Subcutaneous abdominal adipose tissue (tissue), 5 donors: ENCODE results near the gene RPS16.

Experiments
- H3K27ac ChIP-seq: one replicate; pipeline ENCODE4 v1.7.0; 2013; ENCODE audit warnings: low read depth, mild to moderate bottlenecking, inconsistent platforms, low read length, moderate library complexity
- H3K27me3 ChIP-seq, 5 donors: one replicate each; pipeline ENCODE4 v1.7.0; 2013; ENCODE audit warnings: low read length in 5 of 5, inconsistent platforms in 1 of 5; ENCODE audit not compliant: control insufficient read depth in 5 of 5, insufficient read depth in 4 of 5
- H3K36me3 ChIP-seq, 5 donors: one replicate each; pipeline ENCODE4 v1.7.0; 2013; ENCODE audit warnings: low read length in 5 of 5; ENCODE audit not compliant: control insufficient read depth in 5 of 5, insufficient read depth in 5 of 5
- H3K4me1 ChIP-seq, 5 donors: one replicate each; pipeline ENCODE4 v1.7.0; 2013; ENCODE audit warnings: low read length in 5 of 5, mild to moderate bottlenecking in 3 of 5, moderate library complexity in 1 of 5; ENCODE audit not compliant: control insufficient read depth in 5 of 5, insufficient read depth in 5 of 5
- H3K4me3 ChIP-seq, 5 donors: one replicate each; pipeline ENCODE4 v1.7.0; 2013; ENCODE audit warnings: low read length in 5 of 5, low read depth in 1 of 5
- H3K9ac ChIP-seq, 5 donors: one replicate each; pipeline ENCODE4 v1.7.0; 2013; ENCODE audit warnings: low read length in 5 of 5, mild to moderate bottlenecking in 4 of 5, moderate library complexity in 3 of 5
- H3K9me3 ChIP-seq, 5 donors: one replicate each; pipeline ENCODE4 v1.7.0; 2013; ENCODE audit warnings: low read length in 5 of 5; ENCODE audit not compliant: control insufficient read depth in 5 of 5
- donor health status: healthy.
- donor health status: healthy.
- donor health status: healthy.
- donor health status: healthy.
- donor health status: healthy.

The RPS16 gene

DNA sequence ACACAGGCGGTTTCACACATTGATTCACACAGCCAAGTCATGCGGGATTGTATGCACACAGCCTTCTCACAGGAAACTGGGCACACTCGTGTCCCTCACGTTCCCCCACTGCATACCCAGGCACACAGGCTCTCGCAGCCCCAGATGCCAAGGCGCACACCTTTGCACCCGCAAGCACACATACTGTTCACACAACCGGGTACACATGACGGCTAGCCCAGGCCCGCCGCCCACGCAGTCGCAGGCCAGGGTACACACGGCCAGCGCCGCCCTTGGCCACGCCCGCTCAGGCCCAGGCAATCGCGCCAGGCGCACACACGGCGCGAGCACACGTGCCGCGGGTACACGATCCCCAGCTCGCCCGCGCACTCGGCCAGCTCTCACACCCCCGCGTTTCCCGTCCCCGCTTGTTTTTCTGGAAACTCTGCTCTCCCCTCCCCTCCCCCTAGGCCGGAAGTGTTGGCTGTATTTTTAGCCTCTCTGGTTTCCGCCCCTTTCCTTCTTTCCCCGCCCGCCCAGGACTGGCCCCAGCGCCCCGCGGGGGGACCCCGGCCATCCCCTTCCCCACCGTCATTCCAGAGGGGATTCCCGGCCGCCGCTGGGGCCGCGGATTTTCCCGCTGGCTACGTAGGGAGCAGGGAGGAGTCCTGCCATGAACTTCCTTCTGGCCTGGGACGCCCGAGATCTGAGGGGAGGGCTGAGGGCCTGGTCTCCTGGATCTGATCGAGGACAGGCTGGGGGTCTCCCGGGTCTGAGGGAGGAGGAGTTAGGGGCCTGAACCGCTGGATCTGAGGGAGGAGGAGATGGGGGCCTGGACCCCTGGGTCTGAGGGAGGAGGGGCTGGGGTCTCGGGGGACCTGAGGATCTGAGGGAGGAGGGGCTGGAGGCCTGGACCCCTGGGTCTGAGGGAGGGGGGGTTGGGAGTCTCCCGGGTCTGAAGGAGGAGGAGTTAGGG lies 33.1 kb downstream of the RPS16 start:
- peak overlapping the region; percentile 50 to 64 (median 59) for H3K4me3 ChIP-seq
- H3K9ac ChIP-seq, result peak overlapping the region; percentile 72 to 97 (median 81)
- H3K9me3 ChIP-seq, result no peaks in the 10 kb centered on the region
- peak overlapping the region; percentile 99 for H3K27ac ChIP-seq
- peaks cover 0 to 10% (median 7%) of the 10 kb centered on the region in 5 donors for H3K36me3 ChIP-seq
- no peaks in the 10 kb centered on the region for H3K27me3 ChIP-seq
- H3K4me1 ChIP-seq, result peaks cover 20 to 73% (median 53%) of the 10 kb centered on the region in 5 donors

DNA sequence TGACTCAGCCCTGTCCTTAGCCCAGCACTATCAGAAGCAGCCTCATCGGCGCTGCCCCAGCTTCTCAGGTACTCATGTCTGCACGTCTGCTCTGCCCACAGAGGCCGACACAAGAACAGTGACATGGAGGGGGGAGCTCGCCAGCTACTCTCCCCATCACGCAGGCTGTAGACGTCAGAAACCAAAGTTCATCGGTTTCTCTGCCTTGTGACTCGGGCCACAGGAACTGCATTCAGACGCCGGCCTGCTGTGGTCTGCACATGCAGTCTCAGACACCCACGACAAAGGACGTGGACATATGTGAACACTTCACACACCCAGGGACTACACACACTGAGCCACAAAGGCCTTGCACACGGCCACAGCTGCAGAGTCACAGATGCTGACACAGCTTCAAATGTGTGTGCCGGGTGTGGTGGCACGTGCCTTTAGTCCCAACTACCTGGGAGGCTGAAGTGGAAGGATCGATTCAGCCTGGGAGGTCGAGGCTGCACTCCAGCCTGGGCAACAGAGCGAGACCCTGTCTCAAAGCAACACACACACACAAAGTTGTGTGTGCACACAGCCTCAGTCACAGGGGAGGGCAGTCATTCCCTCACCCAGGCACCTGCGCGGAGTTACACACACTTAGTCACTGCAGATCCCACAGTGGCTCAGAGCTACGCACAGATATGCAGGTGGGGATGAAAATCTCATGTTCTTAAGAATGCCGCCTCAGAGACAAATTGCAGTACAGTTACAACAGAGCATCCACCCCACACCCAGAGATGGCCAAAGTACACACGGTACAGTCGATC lies 34.0 kb downstream of the RPS16 start:
- H3K36me3 ChIP-seq, result peaks cover 0 to 4% (median under 1%) of the 10 kb centered on the region in 5 donors
- H3K9ac ChIP-seq, result peak overlapping the region in 4 of 5 donors; percentile 35 to 79 (median 60)
- no peaks in the 10 kb centered on the region for H3K9me3 ChIP-seq
- peaks cover 24 to 78% (median 57%) of the 10 kb centered on the region in 5 donors for H3K4me1 ChIP-seq
- H3K27me3 ChIP-seq, result no peaks in the 10 kb centered on the region
- H3K4me3 ChIP-seq, result peak overlapping the region in 4 of 5 donors; percentile 49 to 64 (median 62)
- H3K27ac ChIP-seq, result peak overlapping the region; percentile 99

- H3K9ac ChIP-seq, result peak overlapping the region in 4 of 5 donors; percentile 6 to 35 (median 20)
- no peaks in the 10 kb centered on the region for H3K9me3 ChIP-seq
- peak overlapping the region; percentile 99 for H3K27ac ChIP-seq
- peaks cover 24 to 76% (median 56%) of the 10 kb centered on the region in 5 donors for H3K4me1 ChIP-seq
- H3K36me3 ChIP-seq, result peaks cover 0 to 4% (median 2%) of the 10 kb centered on the region in 5 donors
- H3K27me3 ChIP-seq, result no peaks in the 10 kb centered on the region
- peak overlapping the region in 1 of 5 donors; percentile 59 for H3K4me3 ChIP-seq
Observed at GRCh38 chr19:39401070-39401548, 34.6 kb downstream of the RPS16 start.

DNA sequence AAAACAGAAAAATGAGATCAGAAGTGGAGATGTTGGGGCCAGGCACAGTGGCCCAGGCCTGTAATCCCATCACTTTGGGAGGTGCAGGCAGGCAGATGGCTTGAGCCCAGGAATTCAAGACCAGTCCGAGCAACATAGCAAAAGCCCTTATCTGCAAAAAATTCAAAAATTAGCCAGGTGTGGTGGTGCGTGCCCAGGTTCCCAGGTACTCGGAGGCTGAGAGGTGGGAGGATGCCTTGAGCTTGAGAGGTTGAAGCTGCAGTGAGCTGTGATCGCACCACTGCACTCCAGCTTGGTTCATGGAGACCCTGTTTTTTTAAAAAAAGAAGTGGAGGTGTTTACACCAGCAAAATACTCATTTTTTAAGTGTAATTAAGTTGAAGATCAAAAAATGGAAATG lies 35.7 kb downstream of the RPS16 start:
- peaks cover 0 to 10% (median 9%) of the 10 kb centered on the region in 5 donors for H3K36me3 ChIP-seq
- H3K4me3 ChIP-seq, result no peak overlapping the region
- peaks cover 24 to 65% (median 47%) of the 10 kb centered on the region in 5 donors for H3K4me1 ChIP-seq
- H3K9me3 ChIP-seq, result no peaks in the 10 kb centered on the region
- peak overlapping the region; percentile 95 for H3K27ac ChIP-seq
- H3K27me3 ChIP-seq, result no peaks in the 10 kb centered on the region
- peak overlapping the region in 1 of 5 donors; percentile 52 for H3K9ac ChIP-seq

- no peaks in the 10 kb centered on the region for H3K9me3 ChIP-seq
- H3K4me3 ChIP-seq, result no peak overlapping the region
- H3K9ac ChIP-seq, result peak overlapping the region in 1 of 5 donors; percentile 52
- H3K27ac ChIP-seq, result peak overlapping the region; percentile 95
- peaks cover 24 to 61% (median 44%) of the 10 kb centered on the region in 5 donors for H3K4me1 ChIP-seq
- peaks cover 0 to 13% (median 10%) of the 10 kb centered on the region in 5 donors for H3K36me3 ChIP-seq
- no peaks in the 10 kb centered on the region for H3K27me3 ChIP-seq
Observed at GRCh38 chr19:39399668-39400050, 36.1 kb downstream of the RPS16 start.

- H3K27me3 ChIP-seq, result no peaks in the 10 kb centered on the region
- H3K4me1 ChIP-seq, result peaks cover 22 to 54% (median 40%) of the 10 kb centered on the region in 5 donors
- H3K9me3 ChIP-seq, result no peaks in the 10 kb centered on the region
- H3K4me3 ChIP-seq, result peak overlapping the region in 3 of 5 donors; percentile 18 to 48 (median 44)
- peaks cover 0 to 22% (median 19%) of the 10 kb centered on the region in 5 donors for H3K36me3 ChIP-seq
- H3K9ac ChIP-seq, result peak overlapping the region; percentile 22 to 79 (median 43)
- peak overlapping the region; percentile 95 for H3K27ac ChIP-seq
Observed at GRCh38 chr19:39398297-39398864, 37.4 kb downstream of the RPS16 start.

DNA sequence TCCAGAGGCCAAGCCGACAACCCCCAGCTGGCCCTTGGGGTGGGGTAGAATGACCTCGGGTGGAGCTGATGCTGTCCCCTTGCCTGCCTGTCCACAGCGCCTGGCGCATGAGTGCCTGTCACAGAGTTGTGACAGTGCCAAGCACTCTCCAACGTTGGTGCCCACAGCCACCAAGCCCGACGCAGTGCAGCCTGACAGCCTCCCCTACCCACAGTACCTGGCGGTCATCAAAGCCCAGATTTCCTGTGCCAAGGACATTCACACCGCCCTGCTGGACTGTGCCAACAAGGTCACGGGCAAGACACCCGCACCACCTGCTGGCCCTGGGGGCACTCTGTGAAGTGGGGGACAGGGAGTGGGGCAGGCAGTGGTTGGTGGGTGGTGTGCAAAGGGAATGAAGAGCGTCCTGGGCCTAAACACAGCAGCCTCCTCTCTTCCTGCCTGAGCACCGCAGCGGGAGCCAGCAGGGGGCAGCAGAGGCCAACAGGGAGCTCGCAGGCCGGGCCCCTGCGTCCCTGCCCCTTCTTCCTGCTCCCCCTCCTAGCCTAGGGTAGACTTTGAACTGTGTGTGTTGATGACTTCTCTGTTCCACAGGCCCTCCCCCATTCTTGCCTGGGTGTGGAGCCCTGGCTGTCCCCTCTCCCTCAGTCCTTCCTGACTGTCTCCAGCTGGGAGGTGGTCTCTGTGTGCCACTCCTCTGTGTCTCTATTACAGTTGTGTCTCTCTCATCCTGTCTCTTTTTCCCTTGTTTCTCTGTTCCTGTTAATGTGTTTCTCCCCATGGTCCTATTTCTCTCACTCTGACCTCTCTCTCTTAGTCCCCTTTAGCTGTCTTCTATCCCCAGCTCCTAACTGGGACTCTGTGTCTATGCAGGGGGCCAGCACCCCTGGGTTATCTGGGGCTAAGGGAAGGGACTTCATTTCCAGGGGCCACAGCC lies 38.1 kb downstream of the RPS16 start:
- H3K27ac ChIP-seq, result peak overlapping the region; percentile 95
- peak overlapping the region in 3 of 5 donors; percentile 18 to 48 (median 44) for H3K4me3 ChIP-seq
- H3K36me3 ChIP-seq, result peaks cover 0 to 23% (median 21%) of the 10 kb centered on the region in 5 donors
- H3K9me3 ChIP-seq, result no peaks in the 10 kb centered on the region
- H3K4me1 ChIP-seq, result peaks cover 21 to 51% (median 40%) of the 10 kb centered on the region in 5 donors
- peak overlapping the region; percentile 26 to 81 (median 64) for H3K9ac ChIP-seq
- H3K27me3 ChIP-seq, result no peaks in the 10 kb centered on the region

DNA sequence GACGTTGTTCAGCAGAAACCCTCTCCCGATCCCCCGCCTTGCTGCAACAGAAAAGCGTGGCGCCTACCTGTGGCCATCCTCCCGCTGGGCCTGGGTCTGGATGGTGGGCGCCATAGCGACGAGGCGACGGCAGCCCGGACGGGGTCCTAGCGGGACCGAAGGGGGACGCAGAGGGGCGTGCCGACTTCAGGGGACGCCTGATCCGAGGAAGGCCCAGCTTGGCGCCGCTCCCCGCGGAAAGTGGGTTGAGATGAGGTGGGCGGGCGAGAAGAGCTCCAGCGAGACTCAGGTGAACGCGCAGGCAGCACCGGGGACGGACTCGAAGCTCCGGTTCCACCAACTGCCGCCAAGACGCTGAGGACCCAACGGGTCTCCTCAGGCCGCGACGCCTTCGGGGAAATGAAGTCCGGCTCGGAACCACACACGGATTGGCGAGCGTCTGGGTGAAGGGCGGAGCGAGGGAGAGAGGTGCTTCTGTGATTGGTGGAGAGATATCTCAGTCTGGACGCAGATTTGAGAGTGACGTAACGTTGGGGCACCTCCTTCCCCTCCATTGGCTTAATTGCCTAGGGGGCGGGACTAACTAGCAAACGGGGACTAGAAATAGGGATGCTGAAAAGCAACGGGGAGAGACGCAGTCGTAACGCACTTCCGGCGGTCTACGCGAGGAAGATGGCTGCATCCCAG lies 44.9 kb downstream of the RPS16 start, which contains the start of the genes MED29 and PAF1:
TSS of gene MED29 (plus strand) at position 628 of the 687 bp plus-strand sequence. CDS start at position 673, 45 bp downstream.
TSS of gene PAF1 (minus strand) at position 356 of the 687 bp plus-strand sequence. CDS start at position 114, 242 bp downstream.
- Histone ChIP-seq H3K36me3 (peaks cover 5 to 55% (median 55%) of the 10 kb centered on the region in 5 donors), H3K27ac (peak within 1 kb of the TSS; percentile 97), H3K4me3 (peak within 1 kb of the TSS; percentile 92 to 99 (median 97)), H3K27me3 (no peaks in the 10 kb centered on the region), H3K9ac (peak within 1 kb of the TSS; percentile 68 to 98 (median 95)), H3K4me1 (peaks cover 0 to 28% (median 25%) of the 10 kb centered on the region in 5 donors), H3K9me3 (no peaks in the 10 kb centered on the region)
